K562 (cell line): ENCODE results near the gene RAMACL. TPM values are rescaled to one million over a fixed set of nuclear protein-coding genes. Genes with fewer than 3 reads are reported as not detected.

Experiments
- ATAC-seq: fragments of 200-7000 bp; cut with Tn5 transposase; 3 replicates; pipeline ENCODE4 v1.9.1; 2020; ENCODE audit warnings: moderate library complexity
- BruUV-seq: library from RNA; stranded (reverse); fragments of 400-500 nt; replicated peaks from 2 replicates; lab custom pipeline; 2021; lab: Mats Ljungman, UMichigan
- CTCF ChIA-PET: fragments of 300-600 bp; formaldehyde crosslinking; extraction: SDS; loops from one replicate; lab custom pipeline; 2021; ENCODE audit warnings: low intra/inter-chr PET ratio; lab: Yijun Ruan, JAX
- POLR2A ChIA-PET: fragments of 300-600, 350-650 bp; sonication (Branson Sonifier 250); formaldehyde crosslinking; extraction: SDS; loops from one replicate; lab custom pipeline; 2021; ENCODE audit warnings: antibody characterized with exemption, inconsistent platforms; lab: Yijun Ruan, JAX
- DNase-seq, 4 experiments: peaks; one replicate each; pipeline versions ENCODE4 v3.0.0 to v3.0.0-alpha.2; 2011 to 2018; ENCODE audit warnings: low spot score in 3 of 4, mixed read lengths in 3 of 4; ENCODE audit errors: extremely low read depth in 1 of 4
- FAIRE-seq: peaks from 2 replicates; lab custom pipeline; 2011; peaks lifted over from hg19 to GRCh38; lab: Jason Lieb, UNC
- H2AFZ ChIP-seq: 2 replicates; pipeline ENCODE4 v1.6.0; 2011; ENCODE audit warnings: low read depth, low read length, control low read depth, inconsistent platforms
- H3K27ac ChIP-seq: fragments of 200-600 bp; 3 replicates; pipeline ENCODE4 v1.8.0; 2011; ENCODE audit warnings: low read depth, mild to moderate bottlenecking, control low read depth, inconsistent platforms, low read length, moderate library complexity, mixed read lengths; ENCODE audit errors: extremely low read depth
- H3K27me3 ChIP-seq, 2 experiments: fragments of 300-600 bp in 1 of 2; 2 replicates in 1 of 2; 3 replicates in 1 of 2; pipeline versions ENCODE4 v1.6.0 to v1.8.0; 2011; ENCODE audit warnings: inconsistent platforms in 2 of 2, low read length in 2 of 2, mild to moderate bottlenecking in 1 of 2, mixed read lengths in 1 of 2, moderate library complexity in 1 of 2; ENCODE audit not compliant: control insufficient read depth in 2 of 2, insufficient read depth in 2 of 2
- H3K36me3 ChIP-seq: fragments of 300-600 bp; 3 replicates; pipeline ENCODE4 v1.8.0; 2011; ENCODE audit warnings: mild to moderate bottlenecking, low read length, inconsistent platforms; ENCODE audit not compliant: control insufficient read depth, insufficient read depth
- H3K4me1 ChIP-seq, 2 experiments: fragments of 200-600 bp in 1 of 2; replicated peaks in 1 of 2; 2 replicates in 1 of 2; 3 replicates in 1 of 2; pipeline versions ENCODE4 v1.5.1 to v1.8.0; 2011; ENCODE audit warnings: inconsistent platforms in 2 of 2, low read length in 2 of 2, mild to moderate bottlenecking in 1 of 2, mixed read lengths in 1 of 2, moderate library complexity in 1 of 2; ENCODE audit not compliant: control insufficient read depth in 2 of 2, insufficient read depth in 2 of 2
- H3K4me2 ChIP-seq: 2 replicates; pipeline ENCODE4 v1.6.1; 2011; ENCODE audit warnings: low read length, control low read depth, inconsistent platforms, mixed read lengths; ENCODE audit not compliant: insufficient read depth
- H3K4me3 ChIP-seq: fragments of 200-600 bp; sonication (generic), shearing (Covaris generic); 2 replicates; pipeline ENCODE4 v1.5.1; 2016; ENCODE audit warnings: control low read depth, inconsistent platforms
- H3K79me2 ChIP-seq: fragments of 200-600 bp; 3 replicates; pipeline ENCODE4 v1.8.0; 2011; ENCODE audit warnings: low read length, inconsistent platforms; ENCODE audit not compliant: control insufficient read depth, insufficient read depth
- H3K9ac ChIP-seq, 2 experiments: 2 replicates each; pipeline versions ENCODE4 v1.6.0 to v1.6.1; 2011; ENCODE audit warnings: low read depth in 2 of 2, low read length in 2 of 2, control low read depth in 1 of 2, inconsistent platforms in 1 of 2, mild to moderate bottlenecking in 1 of 2, mixed read lengths in 1 of 2; ENCODE audit not compliant: insufficient read depth in 1 of 2
- H3K9me1 ChIP-seq: one replicate; pipeline ENCODE4 v1.6.0; 2011; ENCODE audit warnings: inconsistent platforms, mild to moderate bottlenecking, low read length, moderate library complexity; ENCODE audit not compliant: control insufficient read depth, insufficient read depth
- H3K9me3 ChIP-seq: replicated peaks from 2 replicates; pipeline ENCODE4 v1.5.1; 2011; ENCODE audit warnings: low read depth, low read length, inconsistent platforms; ENCODE audit not compliant: control insufficient read depth, insufficient read depth
- H4K20me1 ChIP-seq: replicated peaks from 2 replicates; pipeline ENCODE4 v1.6.1; 2011; ENCODE audit warnings: low read length, inconsistent platforms, mixed read lengths; ENCODE audit not compliant: control insufficient read depth, insufficient read depth
- ELF1 ChIP-seq: fragments of 200-800 bp; sonication (Bioruptor generic); IDR thresholded peaks from 2 replicates; pipeline ENCODE4 v1.6.1; 2016; ENCODE audit warnings: missing genetic modification characterization, missing compliant biosample characterization
- ELF4 ChIP-seq: fragments of 450-650 bp; formaldehyde crosslinking; IDR thresholded peaks from 2 replicates; pipeline ENCODE4 v1.4.0; 2022; ENCODE audit warnings: missing genetic modification characterization
- MCM7 ChIP-seq, 2 experiments: fragments of 450-650 bp; IDR thresholded peaks; 2 replicates each; pipeline ENCODE4 v1.6.1; 2016 to 2018
- MTA3 ChIP-seq: fragments of 450-650 bp; formaldehyde crosslinking; IDR thresholded peaks from 2 replicates; pipeline ENCODE4 v1.6.1; 2017; ENCODE audit warnings: mild to moderate bottlenecking, borderline replicate concordance
- PRMT5 ChIP-seq: sonication (generic); formaldehyde crosslinking; IDR thresholded peaks from 2 replicates; pipeline ENCODE4 v1.5.0; 2020; ENCODE audit warnings: missing genetic modification reagents
- SAFB2 ChIP-seq: fragments of 200-400 bp; formaldehyde crosslinking; IDR thresholded peaks from 2 replicates; pipeline ENCODE4 v1.6.1; 2018; ENCODE audit warnings: borderline replicate concordance, low read length, low read depth, moderate library complexity; ENCODE audit not compliant: severe bottlenecking
- YBX1 ChIP-seq: fragments of 450-650 bp; IDR thresholded peaks from 2 replicates; pipeline ENCODE4 v1.7.1; 2016; ENCODE audit warnings: mild to moderate bottlenecking
- ZKSCAN3 ChIP-seq: fragments of 250-450 bp; sonication (Bioruptor Pico); IDR thresholded peaks from 2 replicates; pipeline ENCODE4 v1.4.0; 2020
- ZNF174 ChIP-seq: fragments of 250-450 bp; sonication (Bioruptor Pico); IDR thresholded peaks from 2 replicates; pipeline ENCODE4 v1.4.0; 2020; ENCODE audit warnings: mild to moderate bottlenecking
- ZNF184 ChIP-seq: sonication (generic); formaldehyde crosslinking; IDR thresholded peaks from 2 replicates; pipeline ENCODE4 v1.5.0; 2020; ENCODE audit warnings: missing genetic modification reagents
- ZNF668 ChIP-seq: fragments of 250-450 bp; sonication (Bioruptor Pico); IDR thresholded peaks from 2 replicates; pipeline ENCODE4 v1.8.0; 2022; ENCODE audit warnings: mild to moderate bottlenecking, inconsistent platforms
- ZNF77 ChIP-seq: fragments of 250-450 bp; sonication (Bioruptor Pico); IDR thresholded peaks from 2 replicates; pipeline ENCODE4 v1.5.0; 2020
- WGBS: fragments of 100-300 bp; shearing (Covaris generic); methylation state at CpG from one replicate; pipeline ENCODE4 v1.1.6; 2016; ENCODE audit warnings: low coverage, mixed read lengths; ENCODE audit not compliant: insufficient coverage; ENCODE audit errors: missing lambda C conversion rate; 5-methylcytosine and 5-hydroxymethylcytosine counted together
- in situ Hi-C: fragments of 300-500 bp; cut with MboI; formaldehyde crosslinking; loops from 4 replicates; pipeline ENCODE4 v1.15.0; 2018; ENCODE audit warnings: inconsistent platforms, mixed read lengths
- intact Hi-C: fragments of 100-400 bp; cut with micrococcal nuclease; formaldehyde crosslinking; loops from 2 replicates; pipeline ENCODE4 v1.14.2; 2022
- polyA plus RNA-seq, 8 experiments: library from polyadenylated mRNA; depleted of rRNA in 4 of 8; stranded (reverse) in 5 of 8; unstranded in 3 of 8; fragments of >200 nt; fragmentation: Nextera tagmentation in 2 of 8; fragmentation: Illumina TruSeq in 1 of 8; extraction: Ambion mirVana in 2 of 8; extraction: Trizol in 1 of 8; gene quantifications; 2 replicates each; pipeline versions ENCODE4 v1.2.1 to v1.2.3, GENCODE V29; 2011 to 2014; ENCODE audit warnings: inconsistent platforms in 1 of 8, missing spikeins in 1 of 8
- total RNA-seq, 7 experiments: library from RNA; depleted of rRNA in 6 of 7; stranded (reverse); fragments of >200 nt in 6 of 7; fragmentation: Illumina TruSeq in 2 of 7; extraction: Trizol in 2 of 7; gene quantifications; 2 replicates each; pipeline versions ENCODE4 v1.2.1 to v1.2.3, GENCODE V29; 2011 to 2021; ENCODE audit warnings: low replicate concordance in 1 of 7
- TF ChIP-seq, protein P1 (sequence below): fragments of 250-450 bp; sonication (Bioruptor Pico); IDR thresholded peaks from 2 replicates; pipeline ENCODE4 v1.6.1; 2021; ENCODE audit warnings: mild to moderate bottlenecking
- TF ChIP-seq, protein P2 (sequence below): sonication (generic); formaldehyde crosslinking; IDR thresholded peaks from 2 replicates; pipeline ENCODE4 v1.8.0; 2022; ENCODE audit warnings: mild to moderate bottlenecking, missing genetic modification reagents

Gene RAMACL
- total and polyA plus RNA-seq, 9 of the 15 experiments (the other 6 are each of a cell fraction or from before 2014, with no cell fraction given): 0.11 to 1.7 (median 0.41) TPM; not detected in 1

DNA sequence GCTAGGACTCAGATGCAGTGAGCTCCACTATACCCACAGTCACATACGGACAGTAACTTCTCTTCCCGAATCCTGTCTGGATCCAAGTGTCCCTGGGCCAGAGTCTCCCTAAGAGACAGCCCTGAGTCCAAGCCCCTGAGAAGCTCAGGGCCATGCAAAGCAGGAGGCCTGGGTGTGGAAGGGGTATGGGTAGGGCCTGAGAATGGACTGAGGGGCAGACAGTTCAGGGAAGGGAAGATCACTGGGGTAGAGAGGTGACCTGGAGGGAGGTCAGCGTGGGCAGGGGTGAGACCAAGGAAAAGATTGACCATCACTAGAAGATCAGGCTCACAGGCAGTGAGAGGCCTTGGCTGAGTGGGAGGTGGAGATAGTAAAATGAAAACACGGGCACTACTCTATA is 31.8 kb upstream of the RAMACL start:
- Histone ChIP-seq H3K9me1 (no peaks in the 10 kb centered on the region), H3K36me3 (no peaks in the 10 kb centered on the region), H3K27me3 (peaks cover 55 to 67% of the 10 kb centered on the region in 2 experiments), H3K9me3 (no peaks in the 10 kb centered on the region), H3K79me2 (no peaks in the 10 kb centered on the region), H3K9ac (no peak overlapping the region), H3K4me2 (no peak overlapping the region), H2AFZ (no peak overlapping the region), H3K4me1 (no peaks in the 10 kb centered on the region), H4K20me1 (peaks cover 6% of the 10 kb centered on the region; the same call in 1 of the 2 replicates), H3K4me3 (no peak overlapping the region), H3K27ac (no peak overlapping the region)
- no peak for ATAC-seq
- TF ChIP-seq ZNF174 (no peak), YBX1 (no peak), ZNF184 (CRISPR knock-in tag) (0 out of 2 replicates have a peak, but pooled peaks have one; percentile 12), SAFB2 (no peak), ZNF668 (CRISPR knock-in tag) (no peak)
- TF ChIP-seq, protein P1, sequence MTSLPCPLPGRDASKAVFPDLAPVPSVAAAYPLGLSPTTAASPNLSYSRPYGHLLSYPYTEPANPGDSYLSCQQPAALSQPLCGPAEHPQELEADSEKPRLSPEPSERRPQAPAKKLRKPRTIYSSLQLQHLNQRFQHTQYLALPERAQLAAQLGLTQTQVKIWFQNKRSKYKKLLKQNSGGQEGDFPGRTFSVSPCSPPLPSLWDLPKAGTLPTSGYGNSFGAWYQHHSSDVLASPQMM: no peak
- FAIRE-seq: no peak
- no TSS peak for BruUV-seq
- CTCF ChIA-PET: no interaction called here
- intact Hi-C loops: no loop called here
- 0% methylated on average over 4 of the region's 4 CpGs for WGBS
- DNase-seq: no peak
- in situ Hi-C loops: no loop called here
- POLR2A ChIA-PET: no interaction called here

DNA sequence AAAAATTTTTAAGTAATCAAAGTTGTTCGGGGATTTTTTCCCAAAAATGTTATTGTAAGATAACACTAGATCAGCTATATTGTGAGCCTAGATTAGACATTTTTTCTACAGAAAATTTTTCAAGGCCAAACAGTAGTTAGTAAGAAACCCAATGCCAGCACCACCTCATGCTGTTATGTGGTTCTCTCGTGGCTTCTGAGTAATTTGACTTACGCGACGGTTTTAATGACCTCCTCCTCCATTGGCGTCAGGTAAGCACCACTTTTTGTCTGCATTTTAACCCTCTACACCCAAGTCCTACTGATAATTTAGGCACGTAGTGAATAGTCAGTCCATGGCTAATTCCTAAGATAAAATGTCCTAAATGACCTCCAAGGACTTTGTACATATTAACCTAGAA is 30.9 kb upstream of the RAMACL start:
- 0% methylated on average over 7 of the region's 7 CpGs for WGBS
- CTCF ChIA-PET: no interaction called here
- no peak for FAIRE-seq
- H3K27ac ChIP-seq: no peak overlapping the region
- BruUV-seq: no TSS peak
- no peaks in the 10 kb centered on the region for H3K9me3 ChIP-seq
- intact Hi-C loops: no loop called here
- in situ Hi-C loops: no loop called here
- peaks cover 61 to 75% of the 10 kb centered on the region in 2 experiments for H3K27me3 ChIP-seq
- POLR2A ChIA-PET: no interaction called here
- ATAC-seq: no peak
- no peak overlapping the region for H3K4me2 ChIP-seq
- no peaks in the 10 kb centered on the region for H3K36me3 ChIP-seq
- no peak overlapping the region for H2AFZ ChIP-seq
- H3K4me3 ChIP-seq: no peak overlapping the region
- H4K20me1 ChIP-seq: peaks cover 6% of the 10 kb centered on the region; the same call in 1 of the 2 replicates
- H3K9ac ChIP-seq: no peak overlapping the region
- DNase-seq: no peak
- H3K9me1 ChIP-seq: no peaks in the 10 kb centered on the region
- H3K79me2 ChIP-seq: no peaks in the 10 kb centered on the region
- H3K4me1 ChIP-seq: no peaks in the 10 kb centered on the region
- no peak for TF ChIP-seq PRMT5 (CRISPR knock-in tag)
- no peak for TF ChIP-seq ELF4 (CRISPR knock-in tag)
- TF ChIP-seq, protein P2, sequence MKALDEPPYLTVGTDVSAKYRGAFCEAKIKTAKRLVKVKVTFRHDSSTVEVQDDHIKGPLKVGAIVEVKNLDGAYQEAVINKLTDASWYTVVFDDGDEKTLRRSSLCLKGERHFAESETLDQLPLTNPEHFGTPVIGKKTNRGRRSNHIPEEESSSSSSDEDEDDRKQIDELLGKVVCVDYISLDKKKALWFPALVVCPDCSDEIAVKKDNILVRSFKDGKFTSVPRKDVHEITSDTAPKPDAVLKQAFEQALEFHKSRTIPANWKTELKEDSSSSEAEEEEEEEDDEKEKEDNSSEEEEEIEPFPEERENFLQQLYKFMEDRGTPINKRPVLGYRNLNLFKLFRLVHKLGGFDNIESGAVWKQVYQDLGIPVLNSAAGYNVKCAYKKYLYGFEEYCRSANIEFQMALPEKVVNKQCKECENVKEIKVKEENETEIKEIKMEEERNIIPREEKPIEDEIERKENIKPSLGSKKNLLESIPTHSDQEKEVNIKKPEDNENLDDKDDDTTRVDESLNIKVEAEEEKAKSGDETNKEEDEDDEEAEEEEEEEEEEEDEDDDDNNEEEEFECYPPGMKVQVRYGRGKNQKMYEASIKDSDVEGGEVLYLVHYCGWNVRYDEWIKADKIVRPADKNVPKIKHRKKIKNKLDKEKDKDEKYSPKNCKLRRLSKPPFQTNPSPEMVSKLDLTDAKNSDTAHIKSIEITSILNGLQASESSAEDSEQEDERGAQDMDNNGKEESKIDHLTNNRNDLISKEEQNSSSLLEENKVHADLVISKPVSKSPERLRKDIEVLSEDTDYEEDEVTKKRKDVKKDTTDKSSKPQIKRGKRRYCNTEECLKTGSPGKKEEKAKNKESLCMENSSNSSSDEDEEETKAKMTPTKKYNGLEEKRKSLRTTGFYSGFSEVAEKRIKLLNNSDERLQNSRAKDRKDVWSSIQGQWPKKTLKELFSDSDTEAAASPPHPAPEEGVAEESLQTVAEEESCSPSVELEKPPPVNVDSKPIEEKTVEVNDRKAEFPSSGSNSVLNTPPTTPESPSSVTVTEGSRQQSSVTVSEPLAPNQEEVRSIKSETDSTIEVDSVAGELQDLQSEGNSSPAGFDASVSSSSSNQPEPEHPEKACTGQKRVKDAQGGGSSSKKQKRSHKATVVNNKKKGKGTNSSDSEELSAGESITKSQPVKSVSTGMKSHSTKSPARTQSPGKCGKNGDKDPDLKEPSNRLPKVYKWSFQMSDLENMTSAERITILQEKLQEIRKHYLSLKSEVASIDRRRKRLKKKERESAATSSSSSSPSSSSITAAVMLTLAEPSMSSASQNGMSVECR (CRISPR knock-in tag): no peak
- no peak for TF ChIP-seq MTA3
- TF ChIP-seq ZKSCAN3 (CRISPR knock-in tag): no peak
- TF ChIP-seq ELF1 (tag): no peak
- no peak for TF ChIP-seq MCM7 (IDR thresholded peaks at IDR 0.05)
- TF ChIP-seq ZNF77 (CRISPR knock-in tag): no peak
